GM23338 (cell line): Measurements from ENCODE around the gene IQCE. TPM values are rescaled to one million over a fixed set of nuclear protein-coding genes. Genes with fewer than 3 reads are reported as not detected.

Experiments
- ATAC-seq: fragments of 200-7000 bp; cut with Tn5 transposase; 3 replicates; pipeline ENCODE4 v1.9.1; 2020
- DNase-seq: peaks from one replicate; pipeline ENCODE4 v3.0.0-alpha.2; 2015; ENCODE audit warnings: low spot score
- H2AFZ ChIP-seq: fragments of 200-600 bp; sonication (generic); 2 replicates; pipeline ENCODE4 v1.8.0; 2016; ENCODE audit warnings: antibody characterized with exemption, mild to moderate bottlenecking, moderate library complexity
- H3F3A ChIP-seq: fragments of 200-600 bp; sonication (generic); replicated peaks from 2 replicates; pipeline ENCODE4 v1.8.0; 2017; ENCODE audit warnings: antibody characterized with exemption, mixed run types, low read depth
- H3K27ac ChIP-seq: fragments of 200-600 bp; sonication (generic); 2 replicates; pipeline ENCODE4 v1.6.1; 2016; ENCODE audit warnings: low read depth
- H3K27me3 ChIP-seq: fragments of 200-600 bp; sonication (generic); 2 replicates; pipeline ENCODE4 v1.8.0; 2016; ENCODE audit warnings: mild to moderate bottlenecking, mixed run types, moderate library complexity; ENCODE audit not compliant: insufficient read depth
- H3K36me3 ChIP-seq: fragments of 200-600 bp; sonication (generic); 2 replicates; pipeline ENCODE4 v1.8.0; 2016; ENCODE audit warnings: mild to moderate bottlenecking; ENCODE audit not compliant: insufficient read depth
- H3K4me1 ChIP-seq: fragments of 200-600 bp; sonication (generic); 2 replicates; pipeline ENCODE4 v1.8.0; 2016; ENCODE audit warnings: mild to moderate bottlenecking, moderate library complexity; ENCODE audit not compliant: insufficient read depth
- H3K4me2 ChIP-seq: fragments of 200-600 bp; sonication (generic); 2 replicates; pipeline ENCODE4 v1.7.1; 2017; ENCODE audit warnings: mixed run types
- H3K4me3 ChIP-seq: fragments of 200-600 bp; sonication (generic); 2 replicates; pipeline ENCODE4 v1.6.1; 2016; ENCODE audit warnings: mixed run types
- H3K79me2 ChIP-seq: fragments of 200-600 bp; sonication (generic); replicated peaks from 2 replicates; pipeline ENCODE4 v1.8.0; 2017; ENCODE audit warnings: mild to moderate bottlenecking; ENCODE audit not compliant: insufficient read depth
- H3K9me2 ChIP-seq: fragments of 200-600 bp; sonication (generic); 2 replicates; pipeline ENCODE4 v1.8.0; 2017; ENCODE audit not compliant: insufficient read depth
- H4K20me1 ChIP-seq: fragments of 200-600 bp; sonication (generic); replicated peaks from 2 replicates; pipeline ENCODE4 v1.8.0; 2017; ENCODE audit warnings: mild to moderate bottlenecking; ENCODE audit not compliant: insufficient read depth
- H3K27ac Mint-ChIP-seq: 2 replicates; pipeline ENCODE4 v1.8.0; 2020; ENCODE audit warnings: inconsistent platforms, mild to moderate bottlenecking, moderate library complexity, mixed read lengths
- H3K27me3 Mint-ChIP-seq: 3 replicates; pipeline ENCODE4 v1.8.0; 2022; ENCODE audit warnings: low read depth, mild to moderate bottlenecking, moderate library complexity, mixed read lengths, inconsistent platforms; ENCODE audit not compliant: insufficient read depth, poor library complexity
- H3K36me3 Mint-ChIP-seq: 3 replicates; pipeline ENCODE4 v1.8.0; 2021; ENCODE audit warnings: low read depth, mild to moderate bottlenecking, inconsistent platforms, moderate library complexity, mixed read lengths
- H3K4me1 Mint-ChIP-seq: 3 replicates; pipeline ENCODE4 v1.8.0; 2020; ENCODE audit warnings: mild to moderate bottlenecking, inconsistent platforms, mixed read lengths
- H3K4me3 Mint-ChIP-seq: 3 replicates; pipeline ENCODE4 v1.8.0; 2021; ENCODE audit warnings: moderate library complexity, mild to moderate bottlenecking, inconsistent platforms, mixed read lengths
- H3K9me3 Mint-ChIP-seq: 3 replicates; pipeline ENCODE4 v1.8.0; 2020; ENCODE audit warnings: moderate library complexity, mild to moderate bottlenecking, inconsistent platforms, mixed read lengths
- CREB1 ChIP-seq: fragments of 250-450 bp; sonication (Bioruptor Pico); IDR thresholded peaks from 2 replicates; pipeline ENCODE4 v1.5.0; 2020; ENCODE audit warnings: low read depth, mild to moderate bottlenecking, moderate library complexity
- CTCF ChIP-seq, 2 experiments: fragments of 200-600 bp in 1 of 2; sonication (generic) in 1 of 2; conservative IDR thresholded peaks; 2 replicates each; pipeline versions ENCODE4 v1.5.1 to v1.6.1; 2016 to 2017; ENCODE audit warnings: antibody characterized with exemption in 2 of 2, low read depth in 2 of 2, mild to moderate bottlenecking in 2 of 2, moderate library complexity in 1 of 2
- ETS1 ChIP-seq: IDR thresholded peaks from 2 replicates; pipeline ENCODE4 v1.6.1; 2016; ENCODE audit warnings: antibody characterized with exemption
- EZH2 ChIP-seq: fragments of 200-600 bp; sonication (generic); IDR thresholded peaks from one replicate; pipeline ENCODE4 v1.8.0; 2017; ENCODE audit warnings: antibody characterized with exemption, mild to moderate bottlenecking, low read depth; ENCODE audit not compliant: unreplicated experiment
- EZH2phosphoT487 ChIP-seq: fragments of 200-600 bp; sonication (generic); IDR thresholded peaks from one replicate; pipeline ENCODE4 v1.8.1; 2018; ENCODE audit warnings: antibody characterized with exemption; ENCODE audit not compliant: unreplicated experiment
- JUNB ChIP-seq: IDR thresholded peaks from one replicate; pipeline ENCODE4 v1.6.1; 2016; ENCODE audit warnings: antibody characterized with exemption; ENCODE audit not compliant: unreplicated experiment
- NANOG ChIP-seq: IDR thresholded peaks from 2 replicates; pipeline ENCODE4 v1.6.1; 2016; ENCODE audit warnings: antibody characterized with exemption, borderline replicate concordance
- POLR2AphosphoS5 ChIP-seq: IDR thresholded peaks from 2 replicates; pipeline ENCODE4 v1.6.1; 2016; ENCODE audit warnings: antibody characterized with exemption, low read depth
- REST ChIP-seq: IDR thresholded peaks from one replicate; pipeline ENCODE4 v1.6.1; 2018; ENCODE audit warnings: antibody characterized with exemption; ENCODE audit not compliant: unreplicated experiment
- STAT1 ChIP-seq: IDR thresholded peaks from one replicate; pipeline ENCODE4 v1.6.1; 2016; ENCODE audit warnings: antibody characterized with exemption; ENCODE audit not compliant: unreplicated experiment
- ZNF114 ChIP-seq: fragments of 250-450 bp; sonication (Bioruptor Pico); IDR thresholded peaks from 2 replicates; pipeline ENCODE4 v1.5.0; 2020; ENCODE audit warnings: mild to moderate bottlenecking, moderate library complexity
- ZNF331 ChIP-seq: fragments of 250-450 bp; sonication (Bioruptor Pico); IDR thresholded peaks from 2 replicates; pipeline ENCODE4 v1.5.0; 2020; ENCODE audit warnings: low read depth, mild to moderate bottlenecking, moderate library complexity
- polyA plus RNA-seq: library from polyadenylated mRNA; unstranded; fragments of >200 nt; fragmentation: Nextera tagmentation; extraction: Ambion mirVana; gene quantifications from 2 replicates; pipeline ENCODE4 v1.2.1, GENCODE V29; 2016
- total RNA-seq: library from RNA; depleted of rRNA; stranded (reverse); fragments of >200 nt; shearing (Covaris generic); gene quantifications from 2 replicates; pipeline ENCODE4 v1.2.3, GENCODE V29; 2014

The IQCE gene
- total and polyA plus RNA-seq, 2 experiments from 2014 or later = 5.0 to 7.7 TPM

- Mint-ChIP-seq H3K27ac (no peak overlapping the region), H3K36me3 (peaks cover 31% of the 10 kb centered on the region; the same call in 2 of the 3 replicates), H3K4me3 (no peak overlapping the region), H3K9me3 (no peaks in the 10 kb centered on the region), H3K27me3 (peaks cover 2% of the 10 kb centered on the region), H3K4me1 (no peaks in the 10 kb centered on the region)
- Histone ChIP-seq H3K79me2 (no peaks in the 10 kb centered on the region), H3K4me1 (no peaks in the 10 kb centered on the region), H3K4me3 (no peak overlapping the region), H3K27me3 (no peaks in the 10 kb centered on the region), H3F3A (0 out of 2 replicates have a peak, but pooled peaks cover 3% of the 10 kb centered on the region), H3K9me2 (no peaks in the 10 kb centered on the region), H3K36me3 (no peaks in the 10 kb centered on the region), H4K20me1 (0 out of 2 replicates have a peak, but pooled peaks cover 3% of the 10 kb centered on the region), H2AFZ (no peak overlapping the region), H3K27ac (no peak overlapping the region), H3K4me2 (no peak overlapping the region)
- DNase-seq (no peak), ATAC-seq (no peak)
- TF ChIP-seq EZH2 (no peak), CTCF (conservative IDR thresholded peaks at IDR 0.05; ENCODE audit: low read depth in 2 of 2) (no peak), JUNB (no peak), STAT1 (no peak), ZNF114 (CRISPR knock-in tag) (no peak)
Observed at GRCh38 chr7:2541291-2542010, 17.3 kb upstream of the IQCE start.

- Histone ChIP-seq H3K4me2 (no peak overlapping the region), H3K27ac (no peak overlapping the region), H3K4me3 (no peak overlapping the region), H3K9me2 (no peaks in the 10 kb centered on the region), H3F3A (0 out of 2 replicates have a peak, but pooled peaks cover 7% of the 10 kb centered on the region), H3K4me1 (no peaks in the 10 kb centered on the region), H2AFZ (no peak overlapping the region), H3K27me3 (no peaks in the 10 kb centered on the region), H3K36me3 (no peaks in the 10 kb centered on the region), H4K20me1 (0 out of 2 replicates have a peak, but pooled peaks cover 3% of the 10 kb centered on the region), H3K79me2 (no peaks in the 10 kb centered on the region)
- H3K4me1 Mint-ChIP-seq = no peaks in the 10 kb centered on the region
- ATAC-seq (no peak), DNase-seq (no peak)
- H3K4me3 Mint-ChIP-seq = no peak overlapping the region
- no peaks in the 10 kb centered on the region for H3K9me3 Mint-ChIP-seq
- peaks cover 37% of the 10 kb centered on the region for H3K36me3 Mint-ChIP-seq
- H3K27ac Mint-ChIP-seq = no peak overlapping the region
- peaks cover 2% of the 10 kb centered on the region for H3K27me3 Mint-ChIP-seq
- TF ChIP-seq CREB1 (CRISPR knock-in tag) = no peak
- no peak for TF ChIP-seq CTCF (conservative IDR thresholded peaks at IDR 0.05; ENCODE audit: low read depth in 2 of 2)
- no peak for TF ChIP-seq EZH2phosphoT487
- TF ChIP-seq STAT1 = no peak
- no peak for TF ChIP-seq REST
- no peak for TF ChIP-seq ZNF114 (CRISPR knock-in tag)
- no peak for TF ChIP-seq ETS1
- no peak for TF ChIP-seq NANOG
- TF ChIP-seq POLR2AphosphoS5 = no peak
- TF ChIP-seq EZH2 = no peak
- TF ChIP-seq JUNB = no peak
- TF ChIP-seq ZNF331 = no peak
Observed at GRCh38 chr7:2542011-2542915, 16.5 kb upstream of the IQCE start.
